Adrenal gland (tissue), 5 donors: ENCODE results near the gene GSTM4.

Source experiments
- POLR2A ChIP-seq, 2 donors: fragments of 450-650 bp; IDR thresholded peaks; one replicate each; pipeline ENCODE4 v1.6.1; 2017; ENCODE audit warnings: antibody characterized with exemption in 2 of 2, mild to moderate bottlenecking in 2 of 2, moderate library complexity in 1 of 2
- TF ChIP-seq, protein P1 (sequence below), 6 experiments: fragments of 450-650 bp in 4 of 6; fragments of 200-600 bp in 2 of 6; sonication (generic) in 1 of 6; IDR thresholded peaks; 1 replicate in 5 of 6; 2 replicates in 1 of 6; pipeline versions ENCODE4 v1.5.1 to v1.8.0; 2016 to 2021; ENCODE audit warnings: antibody characterized with exemption in 6 of 6, mild to moderate bottlenecking in 2 of 6, moderate library complexity in 1 of 6
- donor health status: DM: no; HTN: no; CAD: no.

- TF ChIP-seq, protein P1, sequence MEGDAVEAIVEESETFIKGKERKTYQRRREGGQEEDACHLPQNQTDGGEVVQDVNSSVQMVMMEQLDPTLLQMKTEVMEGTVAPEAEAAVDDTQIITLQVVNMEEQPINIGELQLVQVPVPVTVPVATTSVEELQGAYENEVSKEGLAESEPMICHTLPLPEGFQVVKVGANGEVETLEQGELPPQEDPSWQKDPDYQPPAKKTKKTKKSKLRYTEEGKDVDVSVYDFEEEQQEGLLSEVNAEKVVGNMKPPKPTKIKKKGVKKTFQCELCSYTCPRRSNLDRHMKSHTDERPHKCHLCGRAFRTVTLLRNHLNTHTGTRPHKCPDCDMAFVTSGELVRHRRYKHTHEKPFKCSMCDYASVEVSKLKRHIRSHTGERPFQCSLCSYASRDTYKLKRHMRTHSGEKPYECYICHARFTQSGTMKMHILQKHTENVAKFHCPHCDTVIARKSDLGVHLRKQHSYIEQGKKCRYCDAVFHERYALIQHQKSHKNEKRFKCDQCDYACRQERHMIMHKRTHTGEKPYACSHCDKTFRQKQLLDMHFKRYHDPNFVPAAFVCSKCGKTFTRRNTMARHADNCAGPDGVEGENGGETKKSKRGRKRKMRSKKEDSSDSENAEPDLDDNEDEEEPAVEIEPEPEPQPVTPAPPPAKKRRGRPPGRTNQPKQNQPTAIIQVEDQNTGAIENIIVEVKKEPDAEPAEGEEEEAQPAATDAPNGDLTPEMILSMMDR (IDR thresholded peaks at IDR 0.05): no peak
- no peak for TF ChIP-seq POLR2A (IDR thresholded peaks at IDR 0.05)
Measured at GRCh38 chr1:109669246-109669948, 13.5 kb downstream of the GSTM4 start.
